HepG2 (cell line): ENCODE data around the gene ARHGEF12. TPM values are rescaled to one million over a fixed set of nuclear protein-coding genes. Genes with fewer than 3 reads are reported as not detected.

Experiments used
- ATF6 ChIP-seq: sonication (generic); formaldehyde crosslinking; conservative IDR thresholded peaks from 2 replicates; pipeline ENCODE4 v1.4.0; 2020; ENCODE audit warnings: missing genetic modification reagents
- CEBPB ChIP-seq: IDR thresholded peaks from 2 replicates; pipeline ENCODE4 v1.6.1; 2011; ENCODE audit warnings: low read depth, low read length, improper control_type of control experiment, borderline replicate concordance
- CTCF ChIP-seq: sonication (generic); formaldehyde crosslinking; IDR thresholded peaks from 2 replicates; pipeline ENCODE4 v1.5.0; 2020; ENCODE audit warnings: mild to moderate bottlenecking, missing genetic modification reagents, moderate library complexity
- FIP1L1 ChIP-seq: fragments of 200-400 bp; formaldehyde crosslinking; IDR thresholded peaks from 2 replicates; pipeline ENCODE4 v1.6.1; 2018; ENCODE audit warnings: low read depth, mild to moderate bottlenecking, low read length, moderate library complexity, borderline replicate concordance; ENCODE audit not compliant: insufficient read depth
- IRF1 ChIP-seq: sonication (generic); formaldehyde crosslinking; IDR thresholded peaks from 2 replicates; pipeline ENCODE4 v1.4.0; 2020; ENCODE audit warnings: low read depth, mild to moderate bottlenecking, missing genetic modification reagents
- KLF6 ChIP-seq: IDR thresholded peaks from 2 replicates; pipeline ENCODE4 v1.8.0; 2016; ENCODE audit warnings: missing biosample characterization, missing genetic modification reagents
- NR2C2 ChIP-seq: sonication (generic); formaldehyde crosslinking; IDR thresholded peaks from 2 replicates; pipeline ENCODE4 v1.4.0; 2020; ENCODE audit warnings: missing genetic modification reagents, mild to moderate bottlenecking, moderate library complexity, borderline replicate concordance
- ONECUT2 ChIP-seq: sonication (generic); formaldehyde crosslinking; IDR thresholded peaks from 2 replicates; pipeline ENCODE4 v1.4.0; 2020; ENCODE audit warnings: missing genetic modification reagents
- PBX2 ChIP-seq: IDR thresholded peaks from 2 replicates; pipeline ENCODE4 v1.6.1; 2016; ENCODE audit warnings: control low read depth
- POGZ ChIP-seq: sonication (generic); formaldehyde crosslinking; IDR thresholded peaks from 2 replicates; pipeline ENCODE4 v1.4.0; 2020; ENCODE audit warnings: mild to moderate bottlenecking, missing genetic modification reagents
- TCF12 ChIP-seq, 2 experiments: fragments of 450-650 bp in 1 of 2; sonication (generic) in 1 of 2; formaldehyde crosslinking in 1 of 2; IDR thresholded peaks; 2 replicates each; pipeline versions ENCODE4 v1.6.1 to v1.8.0; 2017 to 2022; ENCODE audit warnings: antibody characterized with exemption in 1 of 2, mild to moderate bottlenecking in 1 of 2, missing genetic modification reagents in 1 of 2, moderate library complexity in 1 of 2
- TCF7L2 ChIP-seq: IDR thresholded peaks from 2 replicates; pipeline ENCODE4 v1.6.1; 2011; ENCODE audit warnings: mild to moderate bottlenecking, low read depth, low read length, moderate library complexity
- TMF1 ChIP-seq: sonication (generic); formaldehyde crosslinking; IDR thresholded peaks from 2 replicates; pipeline ENCODE4 v1.8.1; 2022; ENCODE audit warnings: low read depth, missing genetic modification reagents
- ZKSCAN1 ChIP-seq: fragments of 150-350 bp; IDR thresholded peaks from 2 replicates; pipeline ENCODE4 v1.6.1; 2014; ENCODE audit warnings: low read length
- ZMYM3 ChIP-seq: sonication (generic); formaldehyde crosslinking; IDR thresholded peaks from 2 replicates; pipeline ENCODE4 v1.5.1; 2020; ENCODE audit warnings: mild to moderate bottlenecking, missing genetic modification reagents
- ZNF350 ChIP-seq: sonication (generic); formaldehyde crosslinking; IDR thresholded peaks from 2 replicates; pipeline ENCODE4 v1.4.0; 2020; ENCODE audit warnings: mild to moderate bottlenecking, low read depth, missing genetic modification reagents, borderline replicate concordance
- ZNF460 ChIP-seq: sonication (generic); formaldehyde crosslinking; IDR thresholded peaks from 2 replicates; pipeline ENCODE4 v1.5.1; 2020; ENCODE audit warnings: missing genetic modification reagents, mild to moderate bottlenecking, borderline replicate concordance
- ZNF558 ChIP-seq: sonication (generic); formaldehyde crosslinking; IDR thresholded peaks from 2 replicates; pipeline ENCODE4 v1.9.0; 2022; ENCODE audit warnings: mild to moderate bottlenecking, missing genetic modification reagents, borderline replicate concordance
- ZNF567 ChIP-seq: sonication (generic); formaldehyde crosslinking; IDR thresholded peaks from 2 replicates; pipeline ENCODE4 v1.8.1; 2023; ENCODE audit warnings: mild to moderate bottlenecking, missing genetic modification reagents, borderline replicate concordance
- ZNF577 ChIP-seq: sonication (generic); formaldehyde crosslinking; IDR thresholded peaks from 2 replicates; pipeline ENCODE4 v1.4.0; 2020; ENCODE audit warnings: mild to moderate bottlenecking, low read depth, missing genetic modification reagents, borderline replicate concordance
- polyA plus RNA-seq, 8 experiments: library from polyadenylated mRNA; depleted of rRNA in 3 of 8; stranded (reverse) in 7 of 8; unstranded in 1 of 8; fragments of >200 nt; fragmentation: Illumina TruSeq in 4 of 8; extraction: Trizol in 4 of 8; gene quantifications; 2 replicates each; pipeline versions ENCODE4 v1.2.1 to v1.2.3, GENCODE V29; 2011 to 2016; ENCODE audit warnings: low read depth in 4 of 8, missing spikeins in 1 of 8, mixed read lengths in 1 of 8; ENCODE audit not compliant: insufficient read depth in 1 of 8
- total RNA-seq, 5 experiments: library from RNA; depleted of rRNA; stranded (reverse); fragments of >200 nt; fragmentation: Illumina TruSeq; extraction: Trizol; gene quantifications; 2 replicates each; pipeline ENCODE4 v1.2.3, GENCODE V29; 2016; ENCODE audit warnings: low read depth in 1 of 5

ARHGEF12 gene
- total and polyA plus RNA-seq, 2 of the 13 experiments (the other 11 are each of a cell fraction or from before 2014, with no cell fraction given), result 17.9 to 54.4 TPM

GRCh38 chr11:120335908-120336640, at the start of gene ARHGEF12 (continued):
- TF ChIP-seq ZNF577 (CRISPR knock-in tag), result no peak
- peak; percentile 75 for TF ChIP-seq CTCF (CRISPR knock-in tag)
- peak; percentile 95 for TF ChIP-seq ZNF350
- 0 out of 2 replicates have a peak, but pooled peaks have one; percentile 27 for TF ChIP-seq TMF1 (CRISPR knock-in tag)
- 0 out of 2 replicates have a peak, but pooled peaks have one; percentile 51 for TF ChIP-seq KLF6
- no peak for TF ChIP-seq ONECUT2 (CRISPR knock-in tag)
- TF ChIP-seq ZNF460 (CRISPR knock-in tag), result peak; percentile 26; the same call in 1 of the 2 replicates
- no peak for TF ChIP-seq TCF7L2
- TF ChIP-seq ZKSCAN1, result no peak
- TF ChIP-seq FIP1L1, result no peak
- TF ChIP-seq ZNF558 (CRISPR knock-in tag), result peak; percentile 72; the same call in 1 of the 2 replicates
- peak; percentile 57; the same call in 1 of the 2 replicates for TF ChIP-seq ZMYM3 (CRISPR knock-in tag)
- no peak for TF ChIP-seq ZNF567
- 0 out of 2 replicates have a peak, but pooled peaks have one; percentile 27 for TF ChIP-seq ATF6 (CRISPR knock-in tag)
- TF ChIP-seq IRF1 (CRISPR knock-in tag), result no peak
- TF ChIP-seq PBX2 (CRISPR knock-in tag), result no peak
- TF ChIP-seq POGZ (CRISPR knock-in tag), result peak; percentile 100
- TF ChIP-seq CEBPB, result peak; percentile 44; the same call in 1 of the 2 replicates
- no peak for TF ChIP-seq TCF12 (IDR thresholded peaks at IDR 0.05)
- TF ChIP-seq TCF12 (CRISPR knock-in tag; IDR thresholded peaks at IDR 0.05), result peak; percentile 46; the same call in 1 of the 2 replicates
- peak; percentile 41; the same call in 1 of the 2 replicates for TF ChIP-seq NR2C2 (CRISPR knock-in tag)
